HepG2 (cell line): ENCODE data around the gene ITGA2. TPM values are rescaled to one million over a fixed set of nuclear protein-coding genes. Genes with fewer than 3 reads are reported as not detected.

ENCODE experiments used
- ATAC-seq: fragments of 200-7000 bp; cut with Tn5 transposase; 3 replicates; pipeline ENCODE4 v1.9.1; 2020; ENCODE audit warnings: mild to moderate bottlenecking, moderate library complexity
- BruUV-seq: library from RNA; stranded (reverse); fragments of 400-500 nt; replicated peaks from 2 replicates; lab custom pipeline; 2021; lab: Mats Ljungman, UMichigan
- CTCF ChIA-PET: fragments of 300-600 bp; formaldehyde crosslinking; extraction: SDS; loops from one replicate; lab custom pipeline; 2021; ENCODE audit warnings: low total read pairs, inconsistent platforms, low intra/inter-chr PET ratio; lab: Yijun Ruan, JAX
- POLR2A ChIA-PET: fragments of 350-600 bp; sonication (Branson Sonifier 250); formaldehyde crosslinking; loops from one replicate; lab custom pipeline; 2020; ENCODE audit warnings: antibody characterized with exemption, inconsistent platforms; lab: Yijun Ruan, JAX
- DNase-seq: peaks from one replicate; pipeline ENCODE4 v3.0.0-alpha.2; 2015; ENCODE audit warnings: low spot score
- FAIRE-seq: peaks from 3 replicates; lab custom pipeline; 2011; peaks lifted over from hg19 to GRCh38; lab: Jason Lieb, UNC
- H2AFZ ChIP-seq: one replicate; pipeline ENCODE4 v1.6.1; 2011; ENCODE audit warnings: low read length, inconsistent platforms
- H3K27ac ChIP-seq: fragments of 300-600 bp; 3 replicates; pipeline ENCODE4 v1.8.0; 2011; ENCODE audit warnings: mixed run types, mild to moderate bottlenecking, mixed read lengths, low read length, inconsistent platforms; ENCODE audit not compliant: insufficient read depth; ENCODE audit errors: extremely low read length
- H3K27me3 ChIP-seq, 2 experiments: fragments of 200-600 bp in 1 of 2; 2 replicates in 1 of 2; 3 replicates in 1 of 2; pipeline versions ENCODE4 v1.6.0 to v1.8.0; 2011; ENCODE audit warnings: low read length in 2 of 2, mild to moderate bottlenecking in 2 of 2, moderate library complexity in 2 of 2, inconsistent platforms in 1 of 2; ENCODE audit not compliant: insufficient read depth in 2 of 2, control insufficient read depth in 1 of 2
- H3K36me3 ChIP-seq, 2 experiments: fragments of 200-600 bp in 1 of 2; replicated peaks in 1 of 2; 2 replicates in 1 of 2; 3 replicates in 1 of 2; pipeline versions ENCODE4 v1.5.1 to v1.8.0; 2011; ENCODE audit warnings: low read length in 2 of 2, inconsistent platforms in 1 of 2; ENCODE audit not compliant: insufficient read depth in 2 of 2, control insufficient read depth in 1 of 2
- H3K4me1 ChIP-seq: 2 replicates; pipeline ENCODE4 v1.5.1; 2012; ENCODE audit warnings: low read length, inconsistent platforms; ENCODE audit not compliant: insufficient read depth
- H3K4me2 ChIP-seq: 2 replicates; pipeline ENCODE4 v1.6.0; 2011; ENCODE audit warnings: low read depth, low read length, inconsistent platforms
- H3K4me3 ChIP-seq, 3 experiments: fragments of 200-600 bp in 1 of 3; sonication (generic), shearing (Covaris generic) in 1 of 3; replicated peaks in 1 of 3; 2 replicates each; pipeline ENCODE4 v1.5.1; 2011 to 2016; ENCODE audit warnings: low read length in 3 of 3, inconsistent platforms in 2 of 3, low read depth in 2 of 3, mild to moderate bottlenecking in 2 of 3, control low read depth in 1 of 3, mixed read lengths in 1 of 3; ENCODE audit not compliant: insufficient read depth in 1 of 3
- H3K79me2 ChIP-seq: one replicate; pipeline ENCODE4 v1.6.1; 2011; ENCODE audit warnings: low read length, inconsistent platforms; ENCODE audit not compliant: insufficient read depth
- H3K9ac ChIP-seq: 2 replicates; pipeline ENCODE4 v1.6.0; 2011; ENCODE audit warnings: mild to moderate bottlenecking, low read depth, low read length, inconsistent platforms; ENCODE audit not compliant: insufficient read depth
- H3K9me3 ChIP-seq: 2 replicates; pipeline ENCODE4 v1.5.1; 2012; ENCODE audit warnings: mild to moderate bottlenecking, low read length
- H4K20me1 ChIP-seq: 2 replicates; pipeline ENCODE4 v1.6.0; 2011; ENCODE audit warnings: inconsistent platforms, mild to moderate bottlenecking, low read length, moderate library complexity; ENCODE audit not compliant: insufficient read depth
- RFX5 ChIP-seq: IDR thresholded peaks from 2 replicates; pipeline ENCODE4 v1.6.1; 2011; ENCODE audit warnings: low read depth, low read length, improper control_type of control experiment
- SMC3 ChIP-seq: IDR thresholded peaks from 2 replicates; pipeline ENCODE4 v1.6.1; 2011; ENCODE audit warnings: low read length, improper control_type of control experiment
- SRF ChIP-seq: IDR thresholded peaks from 2 replicates; pipeline ENCODE4 v1.6.1; 2011; ENCODE audit warnings: mild to moderate bottlenecking, low read depth, low read length, moderate library complexity
- STAG1 ChIP-seq: sonication (generic); formaldehyde crosslinking; IDR thresholded peaks from 2 replicates; pipeline ENCODE4 v1.4.0; 2020; ENCODE audit warnings: missing genetic modification reagents
- ZNF24 ChIP-seq: fragments of 450-650 bp; IDR thresholded peaks from 2 replicates; pipeline ENCODE4 v1.6.1; 2017; ENCODE audit warnings: antibody characterized with exemption, mild to moderate bottlenecking
- ZNF549 ChIP-seq: sonication (generic); formaldehyde crosslinking; IDR thresholded peaks from 2 replicates; pipeline ENCODE4 v1.5.0; 2020; ENCODE audit warnings: missing genetic modification reagents
- WGBS: methylation state at CpG from one replicate; pipeline ENCODE4 v1.1.6; 2017; ENCODE audit warnings: low lambda C conversion rate; 5-methylcytosine and 5-hydroxymethylcytosine counted together
- in situ Hi-C: cut with HindIII; loops from 2 replicates; pipeline ENCODE4 v1.10.0; 2017; ENCODE audit warnings: low pct_unique_long_range_greater_than_20kb; ENCODE audit not compliant: extremely low pct_ligation_motif_present
- intact Hi-C: fragments of 100-400 bp; cut with micrococcal nuclease; formaldehyde crosslinking; loops from one replicate; pipeline ENCODE4 v1.10.0; 2022; ENCODE audit not compliant: unreplicated experiment
- polyA plus RNA-seq, 8 experiments: library from polyadenylated mRNA; depleted of rRNA in 3 of 8; stranded (reverse) in 7 of 8; unstranded in 1 of 8; fragments of >200 nt; fragmentation: Illumina TruSeq in 4 of 8; extraction: Trizol in 4 of 8; gene quantifications; 2 replicates each; pipeline versions ENCODE4 v1.2.1 to v1.2.3, GENCODE V29; 2011 to 2016; ENCODE audit warnings: low read depth in 4 of 8, missing spikeins in 1 of 8, mixed read lengths in 1 of 8; ENCODE audit not compliant: insufficient read depth in 1 of 8
- total RNA-seq, 5 experiments: library from RNA; depleted of rRNA; stranded (reverse); fragments of >200 nt; fragmentation: Illumina TruSeq; extraction: Trizol; gene quantifications; 2 replicates each; pipeline ENCODE4 v1.2.3, GENCODE V29; 2016; ENCODE audit warnings: low read depth in 1 of 5
- TF ChIP-seq, protein P1 (sequence below): sonication (generic); formaldehyde crosslinking; conservative IDR thresholded peaks from 2 replicates; pipeline ENCODE4 v1.8.1; 2023; ENCODE audit warnings: missing genetic modification reagents
- TF ChIP-seq, protein P2 (sequence below): sonication (generic); formaldehyde crosslinking; IDR thresholded peaks from 2 replicates; pipeline ENCODE4 v1.5.0; 2020; ENCODE audit warnings: mild to moderate bottlenecking, missing genetic modification reagents, moderate library complexity

The ITGA2 gene
- total and polyA plus RNA-seq, 2 of the 13 experiments (the other 11 are each of a cell fraction or from before 2014, with no cell fraction given) = 15.8 to 58.3 TPM

DNA sequence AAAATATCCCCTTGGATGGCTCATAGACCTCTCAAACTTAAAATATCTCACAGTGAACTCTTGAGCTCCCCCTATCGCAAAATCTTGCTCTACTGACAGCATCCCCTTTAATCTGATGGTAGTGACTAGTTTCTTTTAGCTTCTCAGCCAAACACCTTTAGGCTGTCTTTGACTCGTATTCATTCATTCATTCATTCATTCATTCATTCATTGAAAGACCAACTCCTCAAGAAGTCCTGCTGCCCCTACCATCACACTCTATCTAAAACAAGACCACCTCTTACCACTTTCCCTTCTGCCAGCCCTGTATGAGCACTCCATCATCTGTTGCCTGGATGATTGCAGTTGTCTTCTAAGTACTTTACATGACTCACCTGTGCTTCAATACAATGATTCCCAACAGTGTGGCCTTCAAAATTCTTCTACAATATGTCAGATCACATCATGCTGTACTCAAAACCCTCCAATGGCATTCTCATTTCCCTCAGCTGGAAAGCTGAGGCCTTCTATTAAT lies 46.8 kb downstream of the ITGA2 start:
- peak; percentile 53 for ATAC-seq
- Histone ChIP-seq H2AFZ (no peak overlapping the region), H3K27me3 (no peaks in the 10 kb centered on the region), H4K20me1 (no peaks in the 10 kb centered on the region; the same call in none of the 2 replicates), H3K9ac (no peak overlapping the region), H3K79me2 (peaks cover 45% of the 10 kb centered on the region), H3K4me1 (peaks cover 42% of the 10 kb centered on the region), H3K4me2 (no peak overlapping the region), H3K36me3 (peaks cover 3 to 32% of the 10 kb centered on the region in 2 experiments), H3K27ac (no peak overlapping the region), H3K9me3 (no peaks in the 10 kb centered on the region), H3K4me3 (no peak overlapping the region)
- intact Hi-C loops = loop anchor here (1.0 to 10.0 kb wide), 2 partner anchors 59 to 88 kb away; no protein-coding TSS in a partner anchor
- in situ Hi-C loops = loop anchor here (10.0 kb wide), 1 partner anchor 81 kb away; no protein-coding TSS in a partner anchor
- POLR2A ChIA-PET = interaction anchor here (0.7 to 2.0 kb wide), 4 partner anchors 39 to 80 kb away, joined by 3 to 8 read pairs (median 4); partner anchors contain the start of gene ITGA2
- no peak for DNase-seq
- peak; percentile 88 for TF ChIP-seq ZNF24
- TF ChIP-seq, protein P1, sequence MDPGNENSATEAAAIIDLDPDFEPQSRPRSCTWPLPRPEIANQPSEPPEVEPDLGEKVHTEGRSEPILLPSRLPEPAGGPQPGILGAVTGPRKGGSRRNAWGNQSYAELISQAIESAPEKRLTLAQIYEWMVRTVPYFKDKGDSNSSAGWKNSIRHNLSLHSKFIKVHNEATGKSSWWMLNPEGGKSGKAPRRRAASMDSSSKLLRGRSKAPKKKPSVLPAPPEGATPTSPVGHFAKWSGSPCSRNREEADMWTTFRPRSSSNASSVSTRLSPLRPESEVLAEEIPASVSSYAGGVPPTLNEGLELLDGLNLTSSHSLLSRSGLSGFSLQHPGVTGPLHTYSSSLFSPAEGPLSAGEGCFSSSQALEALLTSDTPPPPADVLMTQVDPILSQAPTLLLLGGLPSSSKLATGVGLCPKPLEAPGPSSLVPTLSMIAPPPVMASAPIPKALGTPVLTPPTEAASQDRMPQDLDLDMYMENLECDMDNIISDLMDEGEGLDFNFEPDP (CRISPR knock-in tag) = no peak
- TF ChIP-seq SMC3 = peak; percentile 56
- no peak for TF ChIP-seq ZNF549
- no peak for TF ChIP-seq SRF
- TF ChIP-seq RFX5 = peak; percentile 68
- TF ChIP-seq, protein P2, sequence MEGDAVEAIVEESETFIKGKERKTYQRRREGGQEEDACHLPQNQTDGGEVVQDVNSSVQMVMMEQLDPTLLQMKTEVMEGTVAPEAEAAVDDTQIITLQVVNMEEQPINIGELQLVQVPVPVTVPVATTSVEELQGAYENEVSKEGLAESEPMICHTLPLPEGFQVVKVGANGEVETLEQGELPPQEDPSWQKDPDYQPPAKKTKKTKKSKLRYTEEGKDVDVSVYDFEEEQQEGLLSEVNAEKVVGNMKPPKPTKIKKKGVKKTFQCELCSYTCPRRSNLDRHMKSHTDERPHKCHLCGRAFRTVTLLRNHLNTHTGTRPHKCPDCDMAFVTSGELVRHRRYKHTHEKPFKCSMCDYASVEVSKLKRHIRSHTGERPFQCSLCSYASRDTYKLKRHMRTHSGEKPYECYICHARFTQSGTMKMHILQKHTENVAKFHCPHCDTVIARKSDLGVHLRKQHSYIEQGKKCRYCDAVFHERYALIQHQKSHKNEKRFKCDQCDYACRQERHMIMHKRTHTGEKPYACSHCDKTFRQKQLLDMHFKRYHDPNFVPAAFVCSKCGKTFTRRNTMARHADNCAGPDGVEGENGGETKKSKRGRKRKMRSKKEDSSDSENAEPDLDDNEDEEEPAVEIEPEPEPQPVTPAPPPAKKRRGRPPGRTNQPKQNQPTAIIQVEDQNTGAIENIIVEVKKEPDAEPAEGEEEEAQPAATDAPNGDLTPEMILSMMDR (CRISPR knock-in tag) = peak; percentile 34
- TF ChIP-seq STAG1 (CRISPR knock-in tag) = peak; percentile 39; the same call in 1 of the 2 replicates
- 42% methylated on average over 2 of the region's 2 CpGs for WGBS
- FAIRE-seq = no peak
- CTCF ChIA-PET = interaction anchor here (2.5 kb wide), 1 partner anchor 87 kb away, joined by 15 read pairs; no protein-coding TSS in a partner anchor
- BruUV-seq = no TSS peak
